ENCODE data around the gene SLC25A10.

Gene SLC25A10

GRCh38 chr17:81687770-81688541, 24.1 kb upstream of the SLC25A10 start:
- no peak for DNase-seq

GRCh38 chr17:81688616-81689015, 23.5 kb upstream of the SLC25A10 start:
- no peak for DNase-seq

DNA sequence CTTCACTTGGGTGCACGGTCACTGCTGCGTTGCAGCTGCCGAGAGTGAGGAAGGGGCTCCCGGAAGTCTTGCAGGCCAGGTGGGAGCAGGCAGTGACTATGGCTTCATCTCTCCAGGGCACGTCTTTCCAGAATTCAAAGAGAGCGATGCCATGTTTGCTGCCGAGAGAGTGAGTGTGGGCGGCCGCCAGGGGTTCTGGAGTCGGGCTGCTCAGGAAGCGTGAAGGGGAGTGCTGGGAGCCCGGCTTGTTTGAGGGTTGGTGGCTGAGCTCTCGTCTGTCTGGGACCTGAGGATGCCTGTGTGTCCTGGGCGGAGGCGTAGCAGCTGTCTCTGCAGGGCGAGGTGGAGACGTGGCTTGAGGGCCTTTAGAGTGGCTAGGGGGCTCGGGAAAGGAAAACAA, 22.0 kb upstream of the SLC25A10 start:
- DNase-seq, result no peak

DNA sequence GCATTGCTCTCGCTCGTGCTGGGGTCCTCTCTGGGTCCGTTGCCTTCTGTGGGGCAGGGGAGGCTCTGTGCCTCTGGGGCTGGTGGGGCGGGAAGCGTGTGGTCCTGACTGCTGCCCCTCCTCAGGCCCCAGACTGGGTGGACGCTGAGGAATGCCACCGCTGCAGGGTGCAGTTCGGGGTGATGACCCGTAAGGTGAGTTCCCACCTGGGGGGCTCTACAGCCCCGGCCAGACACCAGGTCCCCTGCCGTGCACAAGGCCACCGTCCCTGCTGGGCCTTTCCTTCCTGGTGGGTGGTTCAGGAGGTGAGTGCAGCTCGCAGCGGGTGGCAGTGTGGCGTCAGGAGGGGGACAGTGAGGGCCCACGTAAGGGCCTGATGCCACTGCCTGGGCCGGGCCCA, 21.5 kb upstream of the SLC25A10 start:
- no peak for DNase-seq

- DNase-seq, result no peak
These were observed 20.9 kb upstream of the SLC25A10 start for GRCh38 chr17:81691196-81691595.

DNA sequence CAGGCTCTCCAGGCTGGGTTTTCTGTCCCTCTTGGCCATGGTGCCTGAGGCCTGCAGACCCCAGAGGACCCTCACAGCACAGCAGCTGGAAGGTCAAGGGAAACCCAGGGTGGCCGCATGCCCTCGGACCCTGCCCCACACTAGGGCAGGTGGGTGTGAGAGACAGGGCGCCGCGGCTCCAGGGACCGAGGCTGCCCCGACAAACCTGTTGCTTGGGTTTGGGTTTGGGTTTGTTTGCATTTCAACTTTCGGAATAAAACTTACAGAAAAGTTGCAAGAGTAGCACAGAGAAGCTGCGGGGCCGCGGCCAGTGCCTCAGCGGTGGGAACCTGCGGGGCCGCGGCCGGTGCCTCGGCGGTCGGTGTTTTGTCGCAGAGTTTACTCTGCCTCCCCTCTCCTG, 20.5 kb upstream of the SLC25A10 start:
- no peak for DNase-seq

DNA sequence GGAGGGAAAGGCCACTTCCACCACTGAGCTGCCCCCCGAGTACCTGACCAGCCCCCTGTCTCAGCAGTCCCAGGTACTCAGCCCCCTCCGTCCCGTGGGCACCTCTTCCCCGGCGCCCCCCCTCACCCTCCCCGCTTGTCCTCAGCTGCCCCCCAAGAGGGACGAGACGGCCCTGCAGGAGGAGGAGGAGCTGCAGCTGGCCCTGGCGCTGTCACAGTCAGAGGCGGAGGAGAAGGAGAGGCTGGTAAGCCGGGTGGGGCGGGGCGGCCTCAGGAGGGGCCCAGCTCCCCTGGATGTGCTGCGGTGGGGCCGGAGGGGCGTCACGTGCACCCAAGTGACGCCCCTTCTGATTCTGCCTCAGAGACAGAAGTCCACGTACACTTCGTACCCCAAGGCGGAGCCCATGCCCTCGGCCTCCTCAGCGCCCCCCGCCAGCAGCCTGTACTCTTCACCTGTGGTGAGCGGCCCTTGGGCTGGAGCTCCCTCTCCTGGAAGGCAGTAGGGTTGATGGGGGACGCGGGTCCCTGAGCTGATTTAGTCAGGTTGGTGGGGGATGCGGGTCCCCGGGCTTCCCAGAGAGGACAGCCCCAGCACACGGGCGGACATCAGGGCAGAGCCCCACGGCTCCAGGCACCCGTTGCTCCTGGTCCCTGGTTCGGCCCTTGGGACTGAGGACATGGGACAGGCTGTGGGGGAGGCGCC, 18.4 kb upstream of the SLC25A10 start:
- no peak for DNase-seq

GRCh38 chr17:81694810-81695209, 17.3 kb upstream of the SLC25A10 start:
- no peak for DNase-seq

- DNase-seq, result no peak
These were observed 16.9 kb upstream of the SLC25A10 start for GRCh38 chr17:81695211-81695610.

DNA sequence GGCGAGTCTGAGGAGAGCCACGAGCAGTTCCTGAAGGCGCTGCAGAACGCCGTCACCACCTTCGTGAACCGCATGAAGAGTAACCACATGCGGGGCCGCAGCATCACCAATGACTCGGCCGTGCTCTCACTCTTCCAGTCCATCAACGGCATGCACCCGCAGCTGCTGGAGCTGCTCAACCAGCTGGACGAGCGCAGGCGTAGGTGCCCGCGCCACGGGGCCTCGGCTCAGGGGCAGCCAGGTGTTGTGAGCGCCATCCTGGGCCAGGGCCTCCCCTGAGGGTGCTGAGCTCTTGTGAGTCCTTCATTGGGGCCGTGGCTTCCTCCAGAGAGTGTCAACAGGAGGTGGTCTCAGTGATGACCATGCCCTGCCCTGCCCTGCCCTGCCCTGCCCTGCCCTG, 16.3 kb upstream of the SLC25A10 start:
- no peak for DNase-seq

- DNase-seq, result no peak
These were observed 15.7 kb upstream of the SLC25A10 start for GRCh38 chr17:81696218-81696941.

GRCh38 chr17:81697261-81698044, 14.6 kb upstream of the SLC25A10 start:
- DNase-seq, result peak; percentile 43

GRCh38 chr17:81700353-81701287, 11.5 kb upstream of the SLC25A10 start:
- no peak for DNase-seq

DNA sequence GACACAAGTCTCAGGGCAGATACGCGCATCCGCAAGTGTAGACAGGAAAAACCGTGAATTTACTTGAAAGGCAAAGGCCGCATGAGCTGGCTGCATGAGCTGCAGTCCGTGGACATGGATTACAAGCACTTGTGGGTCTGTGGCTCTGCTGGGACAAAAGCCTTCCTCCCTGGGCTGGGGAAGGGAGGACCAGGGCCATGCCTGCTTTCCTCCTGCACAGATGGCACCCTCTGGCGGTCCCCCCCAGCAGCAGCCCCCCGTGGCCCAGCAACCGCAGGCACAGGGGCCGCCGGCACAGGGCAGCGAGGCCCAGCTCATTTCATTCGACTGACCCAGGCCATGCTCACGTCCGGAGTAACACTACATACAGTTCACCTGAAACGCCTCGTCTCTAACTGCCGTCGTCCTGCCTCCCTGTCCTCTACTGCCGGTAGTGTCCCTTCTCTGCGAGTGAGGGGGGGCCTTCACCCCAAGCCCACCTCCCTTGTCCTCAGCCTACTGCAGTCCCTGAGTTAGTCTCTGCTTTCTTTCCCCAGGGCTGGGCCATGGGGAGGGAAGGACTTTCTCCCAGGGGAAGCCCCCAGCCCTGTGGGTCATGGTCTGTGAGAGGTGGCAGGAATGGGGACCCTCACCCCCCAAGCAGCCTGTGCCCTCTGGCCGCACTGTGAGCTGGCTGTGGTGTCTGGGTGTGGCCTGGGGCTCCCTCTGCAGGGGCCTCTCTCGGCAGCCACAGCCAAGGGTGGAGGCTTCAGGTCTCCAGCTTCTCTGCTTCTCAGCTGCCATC, 10.6 kb upstream of the SLC25A10 start:
- DNase-seq, result peak; percentile 61

DNA sequence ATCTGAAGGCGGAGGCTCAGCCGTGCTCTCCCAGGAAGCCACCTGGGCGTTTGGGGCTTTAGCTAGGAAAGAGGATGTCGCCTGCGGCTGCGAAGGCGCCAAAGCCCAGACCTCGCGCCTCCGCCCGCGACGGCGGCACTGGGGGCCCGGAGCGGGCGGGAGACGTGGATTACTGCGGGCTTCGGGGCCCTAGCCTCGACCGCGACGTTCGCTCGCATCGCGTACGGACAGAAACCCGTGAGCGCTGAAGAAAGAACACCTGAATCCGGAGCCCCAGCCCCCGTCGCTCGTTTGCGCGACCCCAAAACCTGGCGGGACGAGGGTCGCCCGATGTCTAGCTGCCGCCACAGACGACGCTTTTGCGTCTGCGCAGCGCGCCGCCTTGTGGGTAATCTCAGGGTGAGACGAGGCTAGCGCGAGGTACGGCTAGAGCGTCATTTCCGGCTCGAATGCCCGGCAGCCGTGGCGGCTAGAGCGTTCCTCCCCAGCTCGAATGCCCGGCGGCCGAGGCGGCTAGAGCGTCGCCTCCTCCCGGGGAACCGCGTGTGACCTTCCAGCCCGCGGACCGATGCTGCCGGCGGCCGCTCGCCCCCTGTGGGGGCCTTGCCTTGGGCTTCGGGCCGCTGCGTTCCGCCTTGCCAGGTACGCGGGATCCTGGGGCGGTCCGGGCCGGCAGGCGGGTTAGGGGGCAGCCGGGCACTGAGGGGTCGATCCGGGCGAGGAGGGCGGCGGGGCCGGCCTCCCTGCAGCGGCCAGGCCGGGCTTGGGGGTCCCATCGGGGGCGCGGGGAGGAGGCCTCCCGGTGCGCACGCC, 8.9 kb upstream of the SLC25A10 start, which contains the start of gene MRPL12:
Gene MRPL12, plus strand, starts transcription at position 434 of the 813 bp plus-strand sequence. Its CDS starts 135 bp downstream, at position 569.
- peak; percentile 99 for DNase-seq

DNA sequence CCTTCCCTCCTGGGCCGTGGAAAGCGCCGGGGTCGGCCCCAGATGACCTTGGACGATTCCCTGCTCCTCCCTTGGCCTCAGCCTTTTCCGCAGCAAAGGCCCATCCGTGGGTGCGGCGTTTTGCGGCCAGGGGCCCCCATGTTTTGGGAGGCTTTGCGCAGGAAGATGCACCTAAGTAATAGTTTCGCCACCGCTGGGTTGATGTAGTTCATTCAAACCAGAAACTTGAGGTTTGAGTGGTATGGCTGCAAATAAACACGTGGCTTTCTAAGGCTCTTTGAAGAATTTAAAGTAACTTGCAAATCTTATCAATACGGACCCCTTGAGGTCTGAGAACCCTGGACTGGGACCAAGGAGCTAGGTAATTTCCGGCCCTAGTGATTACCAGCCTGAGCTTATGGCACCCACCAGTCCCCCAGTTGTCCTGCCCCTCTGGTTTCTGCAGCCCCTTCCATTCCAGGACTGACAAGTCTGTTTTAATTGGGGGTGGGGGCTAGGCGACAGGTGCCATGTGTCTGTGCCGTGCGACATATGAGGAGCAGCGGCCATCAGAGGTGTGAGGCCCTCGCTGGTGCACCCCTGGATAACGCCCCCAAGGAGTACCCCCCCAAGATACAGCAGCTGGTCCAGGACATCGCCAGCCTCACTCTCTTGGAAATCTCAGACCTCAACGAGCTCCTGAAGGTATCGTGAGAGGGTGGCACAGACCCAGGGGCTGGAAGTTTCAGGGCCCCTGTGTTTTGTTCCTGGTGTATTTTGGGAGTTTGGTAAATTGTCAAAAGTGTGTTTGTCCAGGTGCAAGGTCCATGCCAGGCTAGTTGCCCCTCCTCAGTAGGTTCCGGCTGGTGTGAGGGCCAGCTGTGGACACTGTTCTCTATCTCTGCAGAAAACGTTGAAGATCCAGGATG, 8.1 kb upstream of the SLC25A10 start:
- DNase-seq, result no peak

GRCh38 chr17:81705518-81706231, 6.4 kb upstream of the SLC25A10 start:
- DNase-seq, result no peak

DNA sequence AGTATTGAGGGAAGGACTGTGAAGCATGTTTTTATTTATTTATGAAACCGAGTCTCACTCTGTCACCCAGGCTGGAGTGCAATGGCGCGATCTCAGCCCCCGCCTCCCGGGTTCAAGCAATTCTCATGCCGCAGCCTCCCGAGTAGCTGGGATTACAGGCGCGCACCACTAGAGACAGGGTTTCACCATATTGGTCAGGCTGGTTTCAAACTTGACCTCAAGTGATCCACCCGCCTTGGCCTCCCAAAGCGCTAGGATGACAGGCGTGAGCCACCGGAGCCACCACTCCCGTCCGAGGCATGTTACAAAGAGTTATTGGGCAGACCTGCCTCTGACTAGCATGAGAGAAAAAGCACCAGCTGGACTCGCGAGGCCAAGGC, 5.9 kb upstream of the SLC25A10 start:
- no peak for DNase-seq
